RPMI7951 (cell line): ENCODE results near the gene PI4KA. TPM values are rescaled to one million over a fixed set of nuclear protein-coding genes. Genes with fewer than 3 reads are reported as not detected.
"Not testable (repeated sequence)": the region's sequence is repeated elsewhere in the genome, so short reads cannot be mapped to it uniquely, and the experiment has no call there.

ENCODE experiments used
- DNase-seq: peaks from one replicate; pipeline ENCODE4 v3.0.0-alpha.2; 2012; ENCODE audit warnings: low read depth
- total RNA-seq: library from RNA; depleted of rRNA; stranded (reverse); fragments of >200 nt; shearing (Covaris generic); gene quantifications from 2 replicates; pipeline ENCODE4 v1.2.3, GENCODE V29; 2014

The PI4KA gene
- total RNA-seq, 1 experiment from 2014 or later, result 17.8 TPM

GRCh38 chr22:20749453-20749852 is 109.2 kb downstream of the PI4KA start:
- no peak for DNase-seq

- DNase-seq, result no peak
Measured at GRCh38 chr22:20748731-20749428, 109.7 kb downstream of the PI4KA start.

- DNase-seq, result no peak
Measured at GRCh38 chr22:20748082-20748481, 110.5 kb downstream of the PI4KA start.

- no peak for DNase-seq
Measured at GRCh38 chr22:20747223-20747622, 111.4 kb downstream of the PI4KA start.

- no peak for DNase-seq
Measured at GRCh38 chr22:20746431-20747189, 112.0 kb downstream of the PI4KA start.

GRCh38 chr22:20745119-20745518 is 113.5 kb downstream of the PI4KA start:
- DNase-seq, result no peak

- no peak for DNase-seq
Measured at GRCh38 chr22:20744456-20744855, 114.2 kb downstream of the PI4KA start.

GRCh38 chr22:20742764-20743163 is 115.8 kb downstream of the PI4KA start:
- DNase-seq, result no peak

GRCh38 chr22:20741634-20742581 is 116.7 kb downstream of the PI4KA start:
- DNase-seq, result peak; percentile 31

- DNase-seq, result no peak
Measured at GRCh38 chr22:20741008-20741633, 117.5 kb downstream of the PI4KA start.

- DNase-seq, result no peak
Measured at GRCh38 chr22:20740222-20740951, 118.2 kb downstream of the PI4KA start.

GRCh38 chr22:20738394-20739089 is 120.1 kb downstream of the PI4KA start:
- DNase-seq, result no peak

GRCh38 chr22:20736891-20737290 is 121.7 kb downstream of the PI4KA start:
- DNase-seq, result not testable (repeated sequence)

- not testable (repeated sequence) for DNase-seq
Measured at GRCh38 chr22:20735356-20736162, 123.1 kb downstream of the PI4KA start.

- not testable (repeated sequence) for DNase-seq
Measured at GRCh38 chr22:20732431-20732830, 126.2 kb downstream of the PI4KA start.

- no peak for DNase-seq
Measured at GRCh38 chr22:20729194-20729593, 129.4 kb downstream of the PI4KA start.

GRCh38 chr22:20728523-20729190 is 130.0 kb downstream of the PI4KA start:
- DNase-seq, result no peak

- no peak for DNase-seq
Measured at GRCh38 chr22:20727118-20728015, 131.2 kb downstream of the PI4KA start.
